ENCODE measurements around the gene DLG2.
"Not testable (repeated sequence)": the region's sequence is repeated elsewhere in the genome, so short reads cannot be mapped to it uniquely, and the experiment has no call there.

The DLG2 gene

GRCh38 chr11:85095239-85095638 lies 531.9 kb downstream of the DLG2 start:
- DNase-seq = no peak

DNA sequence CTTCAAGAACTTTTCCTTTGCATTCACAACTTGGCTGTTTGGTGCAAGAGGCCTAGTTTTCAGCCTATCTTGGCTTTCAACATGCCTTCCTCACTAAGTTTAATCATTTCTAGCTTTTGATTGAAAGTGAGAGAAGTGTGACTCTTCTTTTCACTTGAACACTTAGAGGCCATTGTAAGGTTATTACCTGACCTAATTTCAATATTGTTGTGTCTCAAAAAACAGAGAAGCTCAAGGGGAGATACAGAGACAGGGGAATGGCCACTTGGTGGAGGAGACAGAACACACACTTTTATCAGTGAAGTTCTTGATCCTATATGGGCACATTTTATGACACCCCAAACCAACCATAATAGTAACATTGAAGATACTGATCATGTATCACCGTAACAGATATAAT lies 532.3 kb downstream of the DLG2 start:
- DNase-seq = no peak

DNA sequence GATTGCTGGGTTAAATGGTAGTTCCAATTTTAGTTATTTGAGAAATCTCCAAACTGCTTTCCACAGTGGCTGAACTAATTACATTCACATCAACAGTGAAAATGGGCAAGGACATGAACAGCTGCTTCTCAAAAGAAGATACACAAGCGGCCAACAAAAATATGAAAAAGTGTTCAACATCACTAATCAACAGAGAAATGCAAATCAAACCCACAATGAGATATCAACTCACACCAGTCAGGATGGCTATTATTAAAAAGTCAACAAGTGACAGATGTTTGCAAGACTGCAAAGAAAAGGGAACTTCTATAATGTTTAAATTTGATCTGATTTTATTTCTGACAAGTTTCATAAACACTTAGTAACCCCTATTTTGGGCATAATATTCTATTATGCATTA lies 537.5 kb downstream of the DLG2 start:
- DNase-seq = no peak

DNA sequence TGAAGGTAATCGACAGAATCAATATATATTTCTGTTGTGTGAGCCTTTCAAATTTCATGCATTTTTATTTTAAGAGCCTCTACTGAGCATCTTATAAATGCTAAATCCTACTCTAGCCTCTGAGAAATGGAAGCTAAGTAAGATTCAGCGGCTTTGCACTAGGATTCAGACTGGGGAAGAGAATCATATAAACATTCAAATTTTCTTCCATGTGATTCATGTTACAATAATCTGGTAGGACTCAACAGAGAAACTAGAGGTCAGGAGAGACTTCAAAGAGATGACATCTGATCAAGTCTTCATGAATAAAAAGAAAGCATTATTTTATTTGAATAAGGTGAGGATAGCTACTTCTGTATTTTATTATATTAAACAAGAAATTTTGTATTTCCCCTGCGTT lies 538.9 kb downstream of the DLG2 start:
- DNase-seq = no peak

DNA sequence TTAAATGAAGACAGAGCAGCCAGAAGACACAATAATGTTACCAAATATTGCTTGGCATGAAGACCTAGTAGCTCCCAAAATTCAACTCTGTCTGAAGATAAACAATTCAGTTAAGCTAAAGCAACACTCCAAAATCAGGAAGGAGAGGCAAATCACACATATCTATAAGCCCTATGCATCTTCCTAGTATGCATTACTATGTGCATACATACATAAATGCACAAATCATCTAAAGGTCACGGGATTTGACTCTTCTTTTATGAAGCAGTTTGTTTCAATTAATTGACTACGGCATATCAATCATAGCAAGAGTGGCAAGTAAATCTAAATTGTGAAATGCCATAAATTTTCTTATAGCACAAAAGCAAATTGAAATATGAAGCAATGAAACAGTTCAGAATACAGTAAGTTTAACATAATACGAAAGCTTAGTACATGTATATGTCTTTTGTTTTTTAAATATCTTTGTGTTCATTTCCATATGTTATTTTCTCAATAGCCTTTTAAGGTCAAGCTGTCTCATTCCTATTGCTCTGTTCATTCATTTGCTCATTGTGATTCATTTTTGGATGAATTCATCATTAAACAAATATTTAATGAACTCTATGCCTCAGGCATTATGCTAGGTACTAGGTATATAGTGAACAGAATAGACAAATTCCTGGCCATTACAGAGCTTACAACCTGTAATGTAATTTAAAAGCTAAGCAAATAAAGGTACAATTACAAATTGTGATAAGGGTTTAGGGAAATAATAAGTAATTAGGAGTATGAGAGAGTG lies 540.5 kb downstream of the DLG2 start:
- peak; percentile 50 to 68 for DNase-seq

- peak; percentile 10 to 67 for DNase-seq
Measured at GRCh38 chr11:85076535-85077330, 550.4 kb downstream of the DLG2 start.

- no peak for DNase-seq
Measured at GRCh38 chr11:85062659-85063058, 564.5 kb downstream of the DLG2 start.

DNA sequence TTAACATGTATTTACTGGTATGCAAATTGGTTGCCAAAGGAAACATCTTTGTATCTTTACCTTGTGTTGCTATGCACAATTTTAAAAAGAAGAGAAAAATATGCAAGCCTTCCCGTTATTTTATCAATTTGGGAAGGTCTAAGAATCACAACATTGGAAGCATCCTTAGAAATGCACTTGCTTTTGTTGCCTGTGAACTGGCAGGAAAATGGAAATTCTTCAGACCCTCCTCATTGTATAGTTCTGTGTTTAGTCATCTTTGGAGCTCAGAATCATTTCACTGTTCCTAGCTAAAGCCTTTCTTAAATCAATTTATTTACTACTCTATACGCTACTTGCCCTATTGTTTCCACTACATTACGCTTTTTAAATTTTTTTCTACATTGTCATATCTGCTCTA lies 574.5 kb downstream of the DLG2 start:
- DNase-seq = no peak

DNA sequence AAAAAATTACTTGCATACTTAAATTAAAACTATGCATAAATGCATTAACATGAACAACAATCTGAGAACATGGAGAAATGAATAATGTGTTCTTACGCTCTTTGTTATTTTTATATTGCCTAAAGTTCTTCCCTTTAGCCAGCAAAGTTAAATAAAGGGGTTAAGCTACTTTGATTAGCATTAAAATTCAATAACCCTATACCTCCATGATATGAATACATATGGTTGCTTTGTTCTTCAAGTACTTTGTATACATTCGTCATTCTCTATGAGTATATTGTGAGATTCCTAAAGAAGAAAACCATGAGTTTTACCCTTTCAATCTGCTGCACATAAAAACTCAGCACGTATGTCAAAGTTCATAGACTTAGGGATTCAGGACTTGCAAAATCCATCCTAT lies 578.3 kb downstream of the DLG2 start:
- no peak for DNase-seq

GRCh38 chr11:85045716-85046115 lies 581.4 kb downstream of the DLG2 start:
- no peak for DNase-seq

GRCh38 chr11:85044911-85045310 lies 582.2 kb downstream of the DLG2 start:
- no peak for DNase-seq

GRCh38 chr11:85042361-85042760 lies 584.8 kb downstream of the DLG2 start:
- DNase-seq = no peak

GRCh38 chr11:85040166-85040565 lies 587.0 kb downstream of the DLG2 start:
- no peak for DNase-seq

GRCh38 chr11:85029964-85030363 lies 597.2 kb downstream of the DLG2 start:
- no peak for DNase-seq

DNA sequence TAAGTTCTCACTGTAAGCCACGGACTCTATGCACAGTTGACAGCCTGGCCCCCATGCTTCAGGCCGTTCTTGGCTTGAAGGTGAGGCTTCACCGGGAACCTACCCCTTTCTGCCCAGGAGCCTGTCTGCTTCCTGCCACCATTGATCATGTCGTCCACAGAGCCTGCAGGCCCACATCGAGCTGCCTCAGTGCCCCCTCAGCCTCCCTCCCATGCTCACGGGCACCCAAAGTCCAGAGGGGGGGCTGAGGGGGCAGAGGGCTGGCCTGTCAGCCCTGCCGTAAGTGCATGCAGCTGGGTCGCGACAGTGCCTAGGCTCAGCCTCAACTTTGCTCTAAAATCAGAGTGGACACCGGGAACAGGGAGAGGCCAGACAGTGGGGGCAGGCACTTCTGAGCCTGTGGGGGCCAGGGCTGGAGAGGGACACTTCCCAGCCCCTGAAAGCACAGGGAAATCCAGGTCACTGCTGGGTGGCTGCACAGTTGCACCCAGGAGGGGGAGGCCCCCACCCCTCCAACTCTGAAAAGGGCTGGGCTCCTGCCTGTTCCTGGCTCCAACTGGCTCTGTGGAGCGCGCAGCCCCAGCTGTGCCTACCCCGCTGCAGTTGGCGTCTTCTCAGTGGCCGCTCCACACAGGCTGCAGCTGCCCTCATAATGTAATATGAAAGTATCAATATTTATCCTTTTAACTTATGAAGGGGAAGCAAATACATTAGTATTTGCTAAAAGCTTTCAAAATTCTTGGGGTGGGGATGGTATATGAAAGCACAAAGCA lies 598.6 kb downstream of the DLG2 start:
- DNase-seq = no peak

DNA sequence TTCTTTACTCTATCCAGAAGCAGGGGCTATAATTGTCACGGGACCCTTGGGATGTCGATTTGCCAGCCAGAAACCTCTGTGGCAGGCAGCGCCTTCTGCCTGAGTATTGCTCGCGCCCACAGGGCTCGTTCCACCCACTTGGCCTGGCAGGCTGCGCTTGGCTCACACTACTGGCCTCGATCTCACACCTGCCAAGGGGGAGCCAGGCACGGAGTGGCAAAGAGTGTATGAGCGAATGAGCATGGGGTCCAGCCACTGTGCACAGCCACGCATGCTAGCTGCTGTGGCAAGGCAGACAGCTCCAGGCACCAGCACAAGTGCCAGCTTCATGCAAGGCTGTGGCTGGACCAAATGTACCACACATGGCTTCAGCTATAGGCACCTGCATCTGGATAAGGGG lies 599.8 kb downstream of the DLG2 start:
- DNase-seq = no peak

GRCh38 chr11:85021058-85021457 lies 606.1 kb downstream of the DLG2 start:
- no peak for DNase-seq

DNA sequence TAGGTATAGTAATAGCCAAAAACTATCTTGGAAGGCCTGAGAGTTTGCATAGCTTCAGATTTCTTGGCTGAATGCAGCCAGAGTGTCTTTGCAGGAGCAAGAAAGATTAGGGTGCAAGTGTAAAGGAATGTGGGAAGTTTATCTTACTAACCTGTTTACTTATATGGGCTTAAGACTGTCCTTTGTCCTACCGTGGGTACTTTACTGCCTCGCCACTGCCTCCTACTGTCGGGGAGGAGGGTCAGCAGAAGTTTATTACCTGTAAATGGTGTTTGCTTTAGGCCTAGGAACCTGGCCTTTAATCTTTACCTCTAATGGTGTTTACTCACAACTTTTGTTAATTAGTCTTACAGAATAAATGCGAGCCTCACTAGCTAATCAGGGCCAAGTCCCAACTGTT lies 633.8 kb downstream of the DLG2 start:
- no peak for DNase-seq

DNA sequence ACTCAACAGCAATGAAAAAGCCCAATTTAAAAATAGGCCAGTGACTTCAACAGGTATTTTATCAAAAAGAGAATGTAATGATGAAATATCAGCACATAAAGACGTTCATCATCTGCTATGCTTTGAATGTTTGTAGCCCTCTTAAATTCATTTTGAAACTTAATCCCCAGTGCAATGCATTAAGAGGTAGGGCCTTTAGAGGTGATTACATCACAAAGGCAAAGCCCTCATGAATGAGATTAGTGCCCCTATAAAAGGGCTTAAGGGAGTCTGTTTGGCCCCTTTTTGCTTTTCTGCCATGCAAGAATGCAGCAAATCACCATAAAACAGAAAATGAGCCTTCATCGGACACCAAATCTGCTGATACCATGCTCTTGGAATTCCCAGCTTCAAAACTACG lies 637.0 kb downstream of the DLG2 start:
- DNase-seq = no peak

DNA sequence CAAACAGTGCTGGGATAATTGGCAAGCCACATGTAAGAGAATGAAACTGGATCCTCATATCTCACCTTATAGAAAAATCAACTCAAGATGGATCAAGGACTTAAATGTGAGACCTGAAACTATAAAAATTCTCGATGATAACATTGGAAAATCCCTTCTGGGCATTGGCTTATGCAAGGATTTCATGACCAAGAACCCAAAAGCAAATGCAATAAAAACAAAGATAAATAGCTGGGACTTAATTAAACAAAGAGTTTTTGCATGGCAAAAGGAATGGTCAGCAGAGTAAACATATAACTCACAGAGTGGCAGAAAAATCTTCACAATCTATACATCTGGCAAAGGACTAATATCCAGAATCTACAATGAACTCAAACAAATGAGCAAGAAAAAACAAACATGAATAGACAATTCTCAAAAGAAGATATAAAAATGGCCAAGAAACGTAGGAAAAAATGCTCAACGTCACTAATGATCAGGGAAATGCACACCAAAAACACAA lies 639.4 kb downstream of the DLG2 start:
- not testable (repeated sequence) for DNase-seq

DNA sequence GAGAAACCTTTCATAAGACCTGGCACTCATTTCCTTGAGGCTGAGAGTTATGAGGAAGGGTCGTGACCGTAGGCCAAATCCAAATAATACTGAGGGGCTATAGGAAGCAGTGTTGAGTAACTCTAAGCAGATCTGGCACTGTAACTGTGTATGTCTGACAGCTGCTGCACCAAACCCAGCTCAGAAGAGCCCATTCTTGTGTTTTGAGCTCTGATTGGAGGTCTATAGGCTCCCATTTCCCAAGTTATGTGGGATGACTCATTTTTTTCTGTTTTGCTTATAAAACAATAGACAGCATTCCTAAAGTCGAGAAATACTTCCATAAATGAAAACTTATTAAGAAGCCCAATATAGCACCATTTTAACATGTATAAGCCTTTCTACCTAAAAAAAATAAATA lies 645.8 kb downstream of the DLG2 start:
- DNase-seq = no peak

DNA sequence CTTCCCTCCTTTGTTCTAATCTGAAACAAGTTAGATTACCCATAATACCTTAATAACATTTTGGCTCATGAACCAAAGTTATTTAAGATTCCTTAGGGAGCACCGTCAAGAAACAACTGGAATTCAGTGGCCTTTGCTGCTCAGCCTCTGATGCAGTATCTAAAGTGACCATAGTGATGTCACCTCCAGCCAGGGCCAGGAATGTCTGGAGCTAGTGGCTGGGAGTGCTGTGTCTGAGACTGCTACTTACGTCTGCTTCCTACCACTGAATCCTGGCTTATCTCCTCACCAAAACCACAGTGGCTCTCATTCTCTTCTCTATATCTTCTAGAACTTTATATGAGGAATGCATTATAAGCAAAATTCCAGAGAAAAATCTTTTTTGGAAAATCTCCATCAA lies 658.0 kb downstream of the DLG2 start:
- DNase-seq = no peak

- no peak for DNase-seq
Measured at GRCh38 chr11:84965484-84965883, 661.7 kb downstream of the DLG2 start.
